ENCODE results near the gene SERTAD4.

Gene SERTAD4

DNA sequence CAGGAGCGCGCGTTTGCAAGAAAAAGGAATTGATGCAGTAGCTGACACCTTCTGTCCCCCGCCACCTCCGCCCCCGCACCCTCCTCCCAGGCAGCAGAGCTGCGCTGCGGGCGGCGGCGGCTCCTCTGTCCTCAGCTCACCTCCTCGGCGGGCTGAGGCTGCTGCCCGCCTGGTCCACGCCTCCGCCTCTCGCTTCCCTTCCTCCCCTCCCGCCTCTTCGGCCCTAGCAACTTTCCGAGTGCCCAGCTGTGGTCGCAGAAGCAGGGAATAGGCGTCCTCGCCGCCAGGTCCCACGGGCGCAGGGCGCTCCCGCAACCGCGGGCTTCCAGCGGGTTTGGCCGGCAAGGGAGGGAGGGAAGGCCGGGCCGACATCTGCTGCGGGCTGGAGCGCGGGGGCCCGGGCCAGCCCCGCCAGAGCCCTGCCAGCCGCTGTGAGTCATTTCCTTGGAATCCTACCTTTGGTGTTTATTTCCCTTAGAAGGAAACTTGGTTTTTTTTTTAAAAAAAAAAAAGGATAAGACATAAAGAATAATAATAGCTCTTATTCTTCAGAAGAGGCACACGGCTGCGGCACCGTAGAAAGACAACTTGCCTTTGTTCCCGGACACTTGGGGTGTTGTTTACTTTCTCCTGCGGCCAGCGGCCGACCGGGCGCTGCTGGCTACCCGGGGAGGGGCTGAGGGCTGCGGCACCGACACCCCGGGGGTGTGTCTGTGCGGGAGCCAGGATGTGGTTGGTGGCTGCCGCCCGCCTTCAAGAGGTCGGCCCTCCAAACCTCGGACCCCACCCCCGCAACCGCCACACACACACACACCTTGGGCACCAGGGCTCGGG, 1.1 kb downstream of the SERTAD4 start:
- DNase-seq, result peak; percentile 8

- DNase-seq, result peak; percentile 51
Observed at GRCh38 chr1:210234329-210234757, 1.7 kb downstream of the SERTAD4 start.

DNA sequence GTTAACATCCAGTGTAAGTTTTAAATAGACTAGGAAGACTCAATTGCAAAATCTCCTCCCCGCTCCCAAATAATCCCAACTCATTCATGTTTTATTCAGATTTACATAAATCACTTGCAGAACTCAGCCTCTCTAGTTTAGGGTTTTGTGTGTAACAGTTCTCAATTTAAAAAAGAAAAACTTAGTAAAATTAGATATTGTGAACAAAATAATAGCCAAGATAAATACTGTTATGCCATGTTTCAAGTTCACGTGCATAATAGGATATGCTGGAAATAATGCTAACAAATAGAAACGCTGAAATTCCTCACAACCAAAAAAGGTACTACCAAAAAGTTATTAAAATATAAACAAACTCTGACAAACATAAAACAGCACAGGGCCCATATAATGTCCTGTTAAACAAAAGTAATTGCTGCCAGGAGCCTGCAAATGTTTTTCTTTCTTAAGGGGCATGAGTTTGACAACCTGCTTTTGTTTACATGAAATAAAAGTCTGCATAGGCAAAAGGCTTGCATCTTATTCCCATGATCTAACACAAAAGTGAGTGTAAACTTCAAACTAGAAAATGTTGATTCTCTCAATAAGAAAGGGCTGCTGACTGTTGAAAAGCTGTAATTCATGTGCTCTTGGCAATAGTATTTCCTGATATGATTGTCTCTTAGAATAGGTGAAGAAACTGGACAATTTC, 2.9 kb downstream of the SERTAD4 start:
- no peak for DNase-seq

GRCh38 chr1:210236386-210236839, 3.8 kb downstream of the SERTAD4 start:
- DNase-seq, result no peak

GRCh38 chr1:210236840-210237409, 4.3 kb downstream of the SERTAD4 start:
- no peak for DNase-seq

DNA sequence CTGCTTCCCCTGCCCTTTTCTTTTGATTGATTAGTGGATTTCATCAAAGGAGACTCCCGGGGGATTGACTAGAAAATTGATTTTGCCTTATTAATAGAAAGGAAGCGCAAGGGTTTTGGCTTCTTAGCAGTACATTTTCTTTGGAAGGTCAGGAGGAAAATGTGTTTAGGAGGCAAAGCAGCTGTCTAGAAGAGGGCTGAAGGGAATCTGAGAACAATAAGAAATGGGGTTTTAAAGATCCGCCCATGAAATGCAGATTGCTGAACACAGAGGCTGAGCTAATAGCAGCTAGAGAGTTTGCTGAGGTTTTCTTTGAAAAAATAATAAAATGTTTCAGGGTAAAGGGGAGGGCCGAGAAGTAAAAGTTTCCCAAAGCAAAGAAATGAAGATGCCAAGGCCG, 4.9 kb downstream of the SERTAD4 start:
- no peak for DNase-seq

DNA sequence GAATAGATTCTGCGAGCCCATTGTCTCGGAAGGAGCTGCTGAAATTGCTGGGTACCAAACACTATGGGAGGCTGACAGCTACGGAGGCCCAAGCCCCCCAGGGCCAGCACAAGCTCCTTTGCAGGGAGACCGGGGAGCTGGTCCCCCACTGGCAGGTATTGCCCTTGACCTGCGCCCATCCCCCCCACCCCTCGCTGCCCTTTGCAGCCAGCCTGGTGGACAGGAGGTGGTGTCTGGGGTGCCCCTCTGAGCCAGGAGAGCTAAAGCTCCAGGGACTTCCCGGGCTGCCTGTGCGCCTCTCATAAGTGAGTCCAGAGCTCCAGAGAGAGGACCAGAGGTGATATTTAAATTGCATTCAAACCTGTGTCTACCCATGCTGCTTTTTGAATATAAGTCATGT, 5.4 kb downstream of the SERTAD4 start:
- no peak for DNase-seq

DNA sequence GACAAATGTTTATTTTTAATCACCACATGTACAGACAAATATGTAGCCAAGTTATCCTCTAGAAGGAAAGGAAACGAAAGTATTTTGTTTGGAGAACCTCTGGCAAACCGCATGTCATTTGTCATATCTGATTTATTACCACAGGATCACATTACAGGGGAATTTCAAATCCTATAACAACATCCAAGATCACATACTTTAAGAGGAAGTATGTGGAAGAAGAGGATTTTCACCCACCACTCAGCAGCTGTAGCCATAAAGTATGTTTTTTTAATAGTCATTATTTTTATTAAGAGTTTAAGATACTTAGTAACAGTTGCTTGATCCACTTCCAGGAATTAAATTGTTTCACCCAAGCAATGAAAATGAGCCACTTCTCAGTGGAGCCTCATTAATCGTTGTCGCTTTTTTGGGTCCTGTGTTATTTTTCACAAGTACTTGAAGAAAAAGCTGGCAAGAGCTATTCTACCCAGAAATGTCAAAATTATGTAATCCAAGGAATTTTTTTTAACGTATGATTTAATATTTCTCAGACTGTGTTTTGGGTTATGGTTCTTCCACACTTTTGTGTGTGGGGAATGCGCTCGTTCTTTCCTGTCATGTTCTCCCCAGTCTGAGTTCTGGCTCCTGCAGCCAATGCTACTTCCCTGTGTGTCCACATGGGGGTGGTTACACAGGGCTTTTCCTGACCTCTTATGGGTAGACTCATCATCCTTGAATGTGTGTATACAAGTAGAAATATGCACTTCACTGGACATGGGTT, 6.9 kb downstream of the SERTAD4 start:
- no peak for DNase-seq

GRCh38 chr1:210241121-210241520, 8.5 kb downstream of the SERTAD4 start:
- DNase-seq, result no peak

DNA sequence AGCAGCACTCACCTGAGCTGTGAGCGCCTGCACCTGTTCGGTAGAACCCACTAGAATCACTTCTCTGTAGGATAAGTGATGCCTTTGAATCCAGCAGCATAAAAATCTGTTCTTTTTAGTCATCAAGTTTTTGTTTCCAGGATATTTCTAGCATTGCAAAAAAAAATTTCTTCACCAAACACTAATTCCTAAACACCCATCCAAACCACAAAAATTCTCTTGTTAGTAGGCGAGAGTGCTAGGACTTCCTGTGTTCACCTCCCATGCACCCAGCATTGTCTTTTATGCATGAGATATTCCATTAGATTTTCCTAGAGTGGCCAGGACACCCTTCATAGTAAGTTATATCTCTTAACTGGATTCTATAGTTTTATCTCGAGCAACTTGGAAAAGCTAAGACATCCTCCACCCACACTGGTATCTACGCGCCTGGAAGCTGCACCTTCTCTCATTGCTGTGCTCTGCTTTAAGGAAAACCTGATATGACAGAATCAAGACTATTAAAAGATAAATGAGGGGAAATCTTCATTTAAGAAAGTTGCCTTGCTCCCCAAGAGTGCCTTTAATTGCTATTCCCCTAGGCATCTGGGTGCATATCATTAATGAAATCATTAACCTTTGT, 12.3 kb downstream of the SERTAD4 start:
- no peak for DNase-seq

DNA sequence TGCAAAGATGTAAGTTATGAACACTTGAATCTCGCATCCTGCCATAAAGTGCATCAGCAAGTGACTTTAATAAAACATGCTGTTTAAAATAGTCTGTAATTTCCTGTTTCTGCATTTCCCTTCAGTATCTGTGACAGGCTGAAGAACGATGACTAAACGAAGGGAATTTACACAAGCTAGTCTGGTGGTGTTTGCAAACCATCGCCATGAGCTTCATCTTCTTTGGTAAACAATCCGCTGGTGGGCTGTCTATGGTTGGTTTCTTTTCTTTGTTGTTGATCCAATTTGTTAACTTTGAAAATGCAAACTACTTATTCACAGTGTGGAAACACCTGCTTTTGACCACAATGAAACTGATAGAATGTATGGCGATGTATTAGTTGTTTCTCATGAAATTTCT, 13.9 kb downstream of the SERTAD4 start:
- DNase-seq, result no peak

- DNase-seq, result no peak
Observed at GRCh38 chr1:210248341-210248740, 15.7 kb downstream of the SERTAD4 start.

GRCh38 chr1:210250665-210250997, 18.0 kb downstream of the SERTAD4 start:
- peak; percentile 60 for DNase-seq

- DNase-seq, result peak; percentile 93
Observed at GRCh38 chr1:210250998-210251679, 18.5 kb downstream of the SERTAD4 start.

GRCh38 chr1:210251680-210252490, 19.3 kb downstream of the SERTAD4 start:
- DNase-seq, result no peak

DNA sequence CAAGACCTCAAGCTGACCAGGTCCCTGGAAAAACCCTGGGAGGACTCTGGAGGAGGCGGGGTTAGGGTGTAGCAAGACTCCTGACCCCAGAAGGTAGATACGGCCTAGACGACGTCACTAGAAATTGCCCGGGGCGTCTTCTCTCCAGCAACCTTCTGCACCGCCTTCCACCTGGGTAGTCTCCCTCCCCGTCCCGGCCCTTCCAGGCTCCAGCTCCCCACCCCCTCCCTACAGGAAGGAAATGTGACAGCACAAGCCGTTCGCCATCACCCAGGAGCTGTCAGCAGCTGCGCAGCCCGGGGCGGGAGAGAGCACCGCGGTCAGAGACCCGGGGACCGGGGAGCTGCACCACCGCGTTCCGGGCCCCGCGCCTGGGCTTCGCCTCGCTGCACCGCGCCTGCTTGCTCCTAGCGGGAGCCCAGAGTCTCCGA, 20.0 kb downstream of the SERTAD4 start:
- DNase-seq, result peak; percentile 34

GRCh38 chr1:210254298-210254697, 21.7 kb downstream of the SERTAD4 start:
- DNase-seq, result no peak

GRCh38 chr1:210257698-210258529, 25.3 kb downstream of the SERTAD4 start:
- DNase-seq, result no peak

DNA sequence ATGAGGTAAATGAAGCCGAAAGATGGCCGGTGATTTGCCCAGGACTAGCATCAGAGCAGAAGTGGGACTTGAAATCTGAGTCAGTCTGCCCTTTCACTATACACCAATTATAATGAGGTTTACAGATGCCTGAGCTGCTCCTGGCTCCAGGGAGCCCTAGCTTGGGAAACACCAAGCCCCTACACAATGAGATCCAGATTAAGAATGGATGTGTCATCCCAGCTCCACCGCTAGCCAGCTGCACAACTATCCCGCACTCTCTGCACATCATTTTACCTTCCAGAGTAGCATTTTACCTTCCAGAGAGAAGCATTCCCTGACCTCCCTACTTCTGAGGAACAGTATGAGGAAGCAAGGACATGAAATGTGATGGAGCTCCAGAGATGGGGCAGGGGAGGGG, 27.0 kb downstream of the SERTAD4 start:
- DNase-seq, result no peak

DNA sequence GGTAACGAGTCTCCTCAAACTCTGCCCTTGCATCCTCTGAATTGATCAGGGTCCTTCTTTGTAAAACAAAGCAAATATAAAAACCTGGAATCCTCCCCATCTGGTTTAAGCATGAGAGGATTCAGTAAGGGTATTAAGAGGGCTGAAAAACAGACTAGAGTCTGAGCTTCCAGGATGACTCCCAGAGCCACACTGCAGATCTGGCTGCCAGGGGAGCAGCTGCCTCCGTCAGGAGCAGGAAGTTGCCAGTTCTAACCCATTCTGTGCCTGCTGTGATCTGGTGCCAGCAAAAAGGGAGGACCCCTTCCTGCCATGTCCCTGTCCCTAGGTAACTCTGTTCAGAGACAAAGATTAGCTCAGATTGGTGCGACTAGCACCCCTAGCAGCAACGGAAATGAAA, 27.5 kb downstream of the SERTAD4 start:
- DNase-seq, result no peak

Data from NCI-H1105 (cell line).